WTC11 (cell line): ENCODE measurements around the gene NMUR1. TPM values are rescaled to one million over a fixed set of nuclear protein-coding genes. Genes with fewer than 3 reads are reported as not detected.

Experiments used
- CREB1 ChIP-seq: sonication (generic); formaldehyde crosslinking; IDR thresholded peaks from 2 replicates; pipeline ENCODE4 v1.8.0; 2023; ENCODE audit warnings: mild to moderate bottlenecking, missing genetic modification reagents
- CREM ChIP-seq: sonication (generic); formaldehyde crosslinking; IDR thresholded peaks from 2 replicates; pipeline ENCODE4 v1.8.1; 2022; ENCODE audit warnings: mild to moderate bottlenecking, missing genetic modification reagents, moderate library complexity
- EMX1 ChIP-seq: fragments of 250-450 bp; sonication (Bioruptor Pico); IDR thresholded peaks from 2 replicates; pipeline ENCODE4 v1.8.0; 2021; ENCODE audit warnings: mild to moderate bottlenecking
- FOXP1 ChIP-seq: sonication (generic); formaldehyde crosslinking; IDR thresholded peaks from 2 replicates; pipeline ENCODE4 v1.8.0; 2022; ENCODE audit warnings: missing genetic modification reagents, mild to moderate bottlenecking, moderate library complexity, borderline replicate concordance
- GABPB1 ChIP-seq: sonication (generic); formaldehyde crosslinking; IDR thresholded peaks from 2 replicates; pipeline ENCODE4 v1.8.1; 2023; ENCODE audit warnings: mild to moderate bottlenecking, missing genetic modification reagents
- GTF2I ChIP-seq: fragments of 250-450 bp; sonication (Bioruptor Pico); conservative IDR thresholded peaks from 2 replicates; pipeline ENCODE4 v1.4.0; 2021; ENCODE audit warnings: mild to moderate bottlenecking
- IRF2 ChIP-seq: sonication (generic); formaldehyde crosslinking; IDR thresholded peaks from 2 replicates; pipeline ENCODE4 v1.8.0; 2022; ENCODE audit warnings: low read depth, missing genetic modification reagents, borderline replicate concordance
- JUN ChIP-seq: sonication (generic); formaldehyde crosslinking; IDR thresholded peaks from 2 replicates; pipeline ENCODE4 v1.8.0; 2023; ENCODE audit warnings: mild to moderate bottlenecking, missing genetic modification reagents
- MYBL2 ChIP-seq: sonication (generic); formaldehyde crosslinking; IDR thresholded peaks from 2 replicates; pipeline ENCODE4 v1.8.1; 2023; ENCODE audit warnings: mild to moderate bottlenecking, moderate library complexity, missing genetic modification reagents
- SMAD4 ChIP-seq: sonication (generic); formaldehyde crosslinking; IDR thresholded peaks from 2 replicates; pipeline ENCODE4 v1.8.0; 2022; ENCODE audit warnings: mild to moderate bottlenecking, missing genetic modification reagents
- TCF7 ChIP-seq: sonication (generic); formaldehyde crosslinking; IDR thresholded peaks from 2 replicates; pipeline ENCODE4 v1.8.0; 2022; ENCODE audit warnings: mild to moderate bottlenecking, low read depth, missing genetic modification reagents, moderate library complexity
- ZBTB21 ChIP-seq: sonication (generic); formaldehyde crosslinking; IDR thresholded peaks from 2 replicates; pipeline ENCODE4 v1.8.1; 2023; ENCODE audit warnings: mild to moderate bottlenecking, missing genetic modification reagents, borderline replicate concordance
- ZNF671 ChIP-seq: fragments of 250-450 bp; sonication (Bioruptor Pico); IDR thresholded peaks from 2 replicates; pipeline ENCODE4 v1.8.0; 2021; ENCODE audit warnings: mild to moderate bottlenecking
- total RNA-seq: library from RNA; stranded (reverse); gene quantifications from 3 replicates; pipeline ENCODE4 v1.2.3, GENCODE V29; 2021
- TF ChIP-seq, protein P1 (sequence below): sonication (generic); formaldehyde crosslinking; IDR thresholded peaks from 2 replicates; pipeline ENCODE4 v1.8.1; 2023; ENCODE audit warnings: mild to moderate bottlenecking, missing genetic modification reagents, moderate library complexity
- TF ChIP-seq, protein P2 (sequence below): sonication (generic); formaldehyde crosslinking; IDR thresholded peaks from 2 replicates; pipeline ENCODE4 v1.8.0; 2023; ENCODE audit warnings: missing genetic modification reagents, mild to moderate bottlenecking, borderline replicate concordance
- TF ChIP-seq, protein P3 (sequence below): sonication (generic); formaldehyde crosslinking; IDR thresholded peaks from 2 replicates; pipeline ENCODE4 v1.8.1; 2023; ENCODE audit warnings: mild to moderate bottlenecking, moderate library complexity, missing genetic modification reagents
- TF ChIP-seq, protein P4 (sequence below): fragments of 250-450 bp; sonication (Bioruptor Pico); IDR thresholded peaks from 2 replicates; pipeline ENCODE4 v1.9.0; 2021; ENCODE audit warnings: moderate library complexity, mild to moderate bottlenecking, inconsistent platforms, borderline replicate concordance
- TF ChIP-seq, protein P5 (sequence below): sonication (generic); formaldehyde crosslinking; IDR thresholded peaks from 2 replicates; pipeline ENCODE4 v1.8.0; 2022; ENCODE audit warnings: mild to moderate bottlenecking, missing genetic modification reagents
- TF ChIP-seq, protein P6 (sequence below): sonication (generic); formaldehyde crosslinking; IDR thresholded peaks from 2 replicates; pipeline ENCODE4 v1.8.1; 2023; ENCODE audit warnings: mild to moderate bottlenecking, missing genetic modification reagents, moderate library complexity
- TF ChIP-seq, protein P7 (sequence below): sonication (generic); formaldehyde crosslinking; IDR thresholded peaks from 2 replicates; pipeline ENCODE4 v1.8.0; 2022; ENCODE audit warnings: mild to moderate bottlenecking, missing genetic modification reagents
- TF ChIP-seq, protein P8 (sequence below): fragments of 250-450 bp; sonication (Bioruptor Pico); IDR thresholded peaks from 2 replicates; pipeline ENCODE4 v1.9.0; 2021; ENCODE audit warnings: mild to moderate bottlenecking
- TF ChIP-seq, protein P9 (sequence below): sonication (generic); formaldehyde crosslinking; IDR thresholded peaks from 2 replicates; pipeline ENCODE4 v1.8.1; 2022; ENCODE audit warnings: mild to moderate bottlenecking, missing genetic modification reagents, moderate library complexity, borderline replicate concordance

Gene NMUR1
- total RNA-seq, 1 experiment from 2014 or later: 0.42 TPM

DNA sequence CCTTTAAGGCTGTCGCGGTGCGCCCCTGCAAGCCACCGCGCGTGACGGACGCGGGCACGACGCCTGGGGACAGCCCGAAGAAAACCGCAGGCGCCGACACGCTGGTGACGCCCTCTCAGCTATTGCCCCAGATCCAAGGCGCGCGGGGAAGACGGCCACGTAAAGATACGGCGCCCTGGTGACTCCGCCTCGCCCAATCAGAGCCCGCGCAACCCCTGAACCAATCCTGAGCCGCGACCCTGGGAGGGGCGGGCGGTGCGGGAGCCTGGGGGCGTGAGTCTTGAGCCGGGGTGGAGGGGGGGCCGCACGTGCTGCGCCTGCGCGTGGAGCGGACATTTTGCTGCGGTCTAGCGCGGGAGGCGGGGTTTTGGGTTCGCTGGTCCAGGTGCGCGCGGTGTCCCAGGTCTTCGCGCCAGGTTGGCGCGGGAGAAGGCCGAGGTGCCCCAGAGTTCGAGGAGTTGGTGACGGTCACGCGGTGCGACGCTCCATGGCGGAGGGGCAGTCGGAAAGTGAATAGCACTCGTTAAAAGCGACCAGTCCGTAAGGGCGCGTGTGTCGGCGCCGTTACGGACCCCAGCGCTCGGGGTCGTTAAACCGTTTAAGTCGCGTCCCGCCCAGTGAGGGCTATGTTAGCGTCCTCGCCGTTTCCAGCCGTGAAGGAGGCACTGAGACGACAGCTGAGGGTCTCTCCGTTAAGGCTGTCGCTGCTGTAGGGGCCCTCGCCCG lies 15.9 kb downstream of the NMUR1 start (continued):
- TF ChIP-seq, protein P1, sequence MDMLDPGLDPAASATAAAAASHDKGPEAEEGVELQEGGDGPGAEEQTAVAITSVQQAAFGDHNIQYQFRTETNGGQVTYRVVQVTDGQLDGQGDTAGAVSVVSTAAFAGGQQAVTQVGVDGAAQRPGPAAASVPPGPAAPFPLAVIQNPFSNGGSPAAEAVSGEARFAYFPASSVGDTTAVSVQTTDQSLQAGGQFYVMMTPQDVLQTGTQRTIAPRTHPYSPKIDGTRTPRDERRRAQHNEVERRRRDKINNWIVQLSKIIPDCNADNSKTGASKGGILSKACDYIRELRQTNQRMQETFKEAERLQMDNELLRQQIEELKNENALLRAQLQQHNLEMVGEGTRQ (CRISPR knock-in tag): peak; percentile 84
- TF ChIP-seq FOXP1 (CRISPR knock-in tag): peak; percentile 89; the same call in 1 of the 2 replicates
- TF ChIP-seq, protein P2, sequence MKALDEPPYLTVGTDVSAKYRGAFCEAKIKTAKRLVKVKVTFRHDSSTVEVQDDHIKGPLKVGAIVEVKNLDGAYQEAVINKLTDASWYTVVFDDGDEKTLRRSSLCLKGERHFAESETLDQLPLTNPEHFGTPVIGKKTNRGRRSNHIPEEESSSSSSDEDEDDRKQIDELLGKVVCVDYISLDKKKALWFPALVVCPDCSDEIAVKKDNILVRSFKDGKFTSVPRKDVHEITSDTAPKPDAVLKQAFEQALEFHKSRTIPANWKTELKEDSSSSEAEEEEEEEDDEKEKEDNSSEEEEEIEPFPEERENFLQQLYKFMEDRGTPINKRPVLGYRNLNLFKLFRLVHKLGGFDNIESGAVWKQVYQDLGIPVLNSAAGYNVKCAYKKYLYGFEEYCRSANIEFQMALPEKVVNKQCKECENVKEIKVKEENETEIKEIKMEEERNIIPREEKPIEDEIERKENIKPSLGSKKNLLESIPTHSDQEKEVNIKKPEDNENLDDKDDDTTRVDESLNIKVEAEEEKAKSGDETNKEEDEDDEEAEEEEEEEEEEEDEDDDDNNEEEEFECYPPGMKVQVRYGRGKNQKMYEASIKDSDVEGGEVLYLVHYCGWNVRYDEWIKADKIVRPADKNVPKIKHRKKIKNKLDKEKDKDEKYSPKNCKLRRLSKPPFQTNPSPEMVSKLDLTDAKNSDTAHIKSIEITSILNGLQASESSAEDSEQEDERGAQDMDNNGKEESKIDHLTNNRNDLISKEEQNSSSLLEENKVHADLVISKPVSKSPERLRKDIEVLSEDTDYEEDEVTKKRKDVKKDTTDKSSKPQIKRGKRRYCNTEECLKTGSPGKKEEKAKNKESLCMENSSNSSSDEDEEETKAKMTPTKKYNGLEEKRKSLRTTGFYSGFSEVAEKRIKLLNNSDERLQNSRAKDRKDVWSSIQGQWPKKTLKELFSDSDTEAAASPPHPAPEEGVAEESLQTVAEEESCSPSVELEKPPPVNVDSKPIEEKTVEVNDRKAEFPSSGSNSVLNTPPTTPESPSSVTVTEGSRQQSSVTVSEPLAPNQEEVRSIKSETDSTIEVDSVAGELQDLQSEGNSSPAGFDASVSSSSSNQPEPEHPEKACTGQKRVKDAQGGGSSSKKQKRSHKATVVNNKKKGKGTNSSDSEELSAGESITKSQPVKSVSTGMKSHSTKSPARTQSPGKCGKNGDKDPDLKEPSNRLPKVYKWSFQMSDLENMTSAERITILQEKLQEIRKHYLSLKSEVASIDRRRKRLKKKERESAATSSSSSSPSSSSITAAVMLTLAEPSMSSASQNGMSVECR (CRISPR knock-in tag): peak; percentile 60; the same call in 1 of the 2 replicates
- TF ChIP-seq, protein P3, sequence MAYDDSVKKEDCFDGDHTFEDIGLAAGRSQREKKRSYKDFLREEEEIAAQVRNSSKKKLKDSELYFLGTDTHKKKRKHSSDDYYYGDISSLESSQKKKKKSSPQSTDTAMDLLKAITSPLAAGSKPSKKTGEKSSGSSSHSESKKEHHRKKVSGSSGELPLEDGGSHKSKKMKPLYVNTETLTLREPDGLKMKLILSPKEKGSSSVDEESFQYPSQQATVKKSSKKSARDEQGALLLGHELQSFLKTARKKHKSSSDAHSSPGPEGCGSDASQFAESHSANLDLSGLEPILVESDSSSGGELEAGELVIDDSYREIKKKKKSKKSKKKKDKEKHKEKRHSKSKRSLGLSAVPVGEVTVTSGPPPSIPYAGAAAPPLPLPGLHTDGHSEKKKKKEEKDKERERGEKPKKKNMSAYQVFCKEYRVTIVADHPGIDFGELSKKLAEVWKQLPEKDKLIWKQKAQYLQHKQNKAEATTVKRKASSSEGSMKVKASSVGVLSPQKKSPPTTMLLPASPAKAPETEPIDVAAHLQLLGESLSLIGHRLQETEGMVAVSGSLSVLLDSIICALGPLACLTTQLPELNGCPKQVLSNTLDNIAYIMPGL: peak; percentile 89
- no peak for TF ChIP-seq TCF7
- no peak for TF ChIP-seq GTF2I (CRISPR knock-in tag)
- TF ChIP-seq CREM (CRISPR knock-in tag): peak; percentile 62; the same call in 1 of the 2 replicates
- no peak for TF ChIP-seq GABPB1 (CRISPR knock-in tag)
- peak; percentile 45; the same call in 1 of the 2 replicates for TF ChIP-seq ZBTB21 (CRISPR knock-in tag)
- TF ChIP-seq IRF2 (CRISPR knock-in tag): no peak
- no peak for TF ChIP-seq EMX1 (CRISPR knock-in tag)
- peak; percentile 85 for TF ChIP-seq CREB1 (CRISPR knock-in tag)
- TF ChIP-seq, protein P4, sequence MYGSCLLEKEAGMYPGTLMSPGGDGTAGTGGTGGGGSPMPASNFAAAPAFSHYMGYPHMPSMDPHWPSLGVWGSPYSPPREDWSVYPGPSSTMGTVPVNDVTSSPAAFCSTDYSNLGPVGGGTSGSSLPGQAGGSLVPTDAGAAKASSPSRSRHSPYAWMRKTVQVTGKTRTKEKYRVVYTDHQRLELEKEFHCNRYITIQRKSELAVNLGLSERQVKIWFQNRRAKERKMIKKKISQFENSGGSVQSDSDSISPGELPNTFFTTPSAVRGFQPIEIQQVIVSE (CRISPR knock-in tag): no peak
- TF ChIP-seq, protein P5, sequence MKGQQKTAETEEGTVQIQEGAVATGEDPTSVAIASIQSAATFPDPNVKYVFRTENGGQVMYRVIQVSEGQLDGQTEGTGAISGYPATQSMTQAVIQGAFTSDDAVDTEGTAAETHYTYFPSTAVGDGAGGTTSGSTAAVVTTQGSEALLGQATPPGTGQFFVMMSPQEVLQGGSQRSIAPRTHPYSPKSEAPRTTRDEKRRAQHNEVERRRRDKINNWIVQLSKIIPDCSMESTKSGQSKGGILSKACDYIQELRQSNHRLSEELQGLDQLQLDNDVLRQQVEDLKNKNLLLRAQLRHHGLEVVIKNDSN: peak; percentile 84
- TF ChIP-seq, protein P6, sequence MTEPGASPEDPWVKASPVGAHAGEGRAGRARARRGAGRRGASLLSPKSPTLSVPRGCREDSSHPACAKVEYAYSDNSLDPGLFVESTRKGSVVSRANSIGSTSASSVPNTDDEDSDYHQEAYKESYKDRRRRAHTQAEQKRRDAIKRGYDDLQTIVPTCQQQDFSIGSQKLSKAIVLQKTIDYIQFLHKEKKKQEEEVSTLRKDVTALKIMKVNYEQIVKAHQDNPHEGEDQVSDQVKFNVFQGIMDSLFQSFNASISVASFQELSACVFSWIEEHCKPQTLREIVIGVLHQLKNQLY (CRISPR knock-in tag): no peak; the same call in 1 of the 2 replicates
- peak; percentile 88; the same call in 1 of the 2 replicates for TF ChIP-seq JUN
- TF ChIP-seq MYBL2: no peak; the same call in 1 of the 2 replicates
- TF ChIP-seq, protein P7, sequence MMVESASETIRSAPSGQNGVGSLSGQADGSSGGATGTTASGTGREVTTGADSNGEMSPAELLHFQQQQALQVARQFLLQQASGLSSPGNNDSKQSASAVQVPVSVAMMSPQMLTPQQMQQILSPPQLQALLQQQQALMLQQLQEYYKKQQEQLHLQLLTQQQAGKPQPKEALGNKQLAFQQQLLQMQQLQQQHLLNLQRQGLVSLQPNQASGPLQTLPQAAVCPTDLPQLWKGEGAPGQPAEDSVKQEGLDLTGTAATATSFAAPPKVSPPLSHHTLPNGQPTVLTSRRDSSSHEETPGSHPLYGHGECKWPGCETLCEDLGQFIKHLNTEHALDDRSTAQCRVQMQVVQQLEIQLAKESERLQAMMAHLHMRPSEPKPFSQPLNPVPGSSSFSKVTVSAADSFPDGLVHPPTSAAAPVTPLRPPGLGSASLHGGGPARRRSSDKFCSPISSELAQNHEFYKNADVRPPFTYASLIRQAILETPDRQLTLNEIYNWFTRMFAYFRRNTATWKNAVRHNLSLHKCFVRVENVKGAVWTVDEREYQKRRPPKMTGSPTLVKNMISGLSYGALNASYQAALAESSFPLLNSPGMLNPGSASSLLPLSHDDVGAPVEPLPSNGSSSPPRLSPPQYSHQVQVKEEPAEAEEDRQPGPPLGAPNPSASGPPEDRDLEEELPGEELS: peak; percentile 71
- TF ChIP-seq, protein P8, sequence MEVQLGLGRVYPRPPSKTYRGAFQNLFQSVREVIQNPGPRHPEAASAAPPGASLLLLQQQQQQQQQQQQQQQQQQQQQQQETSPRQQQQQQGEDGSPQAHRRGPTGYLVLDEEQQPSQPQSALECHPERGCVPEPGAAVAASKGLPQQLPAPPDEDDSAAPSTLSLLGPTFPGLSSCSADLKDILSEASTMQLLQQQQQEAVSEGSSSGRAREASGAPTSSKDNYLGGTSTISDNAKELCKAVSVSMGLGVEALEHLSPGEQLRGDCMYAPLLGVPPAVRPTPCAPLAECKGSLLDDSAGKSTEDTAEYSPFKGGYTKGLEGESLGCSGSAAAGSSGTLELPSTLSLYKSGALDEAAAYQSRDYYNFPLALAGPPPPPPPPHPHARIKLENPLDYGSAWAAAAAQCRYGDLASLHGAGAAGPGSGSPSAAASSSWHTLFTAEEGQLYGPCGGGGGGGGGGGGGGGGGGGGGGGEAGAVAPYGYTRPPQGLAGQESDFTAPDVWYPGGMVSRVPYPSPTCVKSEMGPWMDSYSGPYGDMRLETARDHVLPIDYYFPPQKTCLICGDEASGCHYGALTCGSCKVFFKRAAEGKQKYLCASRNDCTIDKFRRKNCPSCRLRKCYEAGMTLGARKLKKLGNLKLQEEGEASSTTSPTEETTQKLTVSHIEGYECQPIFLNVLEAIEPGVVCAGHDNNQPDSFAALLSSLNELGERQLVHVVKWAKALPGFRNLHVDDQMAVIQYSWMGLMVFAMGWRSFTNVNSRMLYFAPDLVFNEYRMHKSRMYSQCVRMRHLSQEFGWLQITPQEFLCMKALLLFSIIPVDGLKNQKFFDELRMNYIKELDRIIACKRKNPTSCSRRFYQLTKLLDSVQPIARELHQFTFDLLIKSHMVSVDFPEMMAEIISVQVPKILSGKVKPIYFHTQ: no peak
- TF ChIP-seq, protein P9, sequence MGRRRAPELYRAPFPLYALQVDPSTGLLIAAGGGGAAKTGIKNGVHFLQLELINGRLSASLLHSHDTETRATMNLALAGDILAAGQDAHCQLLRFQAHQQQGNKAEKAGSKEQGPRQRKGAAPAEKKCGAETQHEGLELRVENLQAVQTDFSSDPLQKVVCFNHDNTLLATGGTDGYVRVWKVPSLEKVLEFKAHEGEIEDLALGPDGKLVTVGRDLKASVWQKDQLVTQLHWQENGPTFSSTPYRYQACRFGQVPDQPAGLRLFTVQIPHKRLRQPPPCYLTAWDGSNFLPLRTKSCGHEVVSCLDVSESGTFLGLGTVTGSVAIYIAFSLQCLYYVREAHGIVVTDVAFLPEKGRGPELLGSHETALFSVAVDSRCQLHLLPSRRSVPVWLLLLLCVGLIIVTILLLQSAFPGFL (CRISPR knock-in tag): no peak
- TF ChIP-seq SMAD4 (CRISPR knock-in tag): no peak
- TF ChIP-seq ZNF671 (CRISPR knock-in tag): no peak
